ENCODE data around the gene ZNF264.
"Not testable (repeated sequence)": the region's sequence is repeated elsewhere in the genome, so short reads cannot be mapped to it uniquely, and the experiment has no call there.

The ZNF264 gene

DNA sequence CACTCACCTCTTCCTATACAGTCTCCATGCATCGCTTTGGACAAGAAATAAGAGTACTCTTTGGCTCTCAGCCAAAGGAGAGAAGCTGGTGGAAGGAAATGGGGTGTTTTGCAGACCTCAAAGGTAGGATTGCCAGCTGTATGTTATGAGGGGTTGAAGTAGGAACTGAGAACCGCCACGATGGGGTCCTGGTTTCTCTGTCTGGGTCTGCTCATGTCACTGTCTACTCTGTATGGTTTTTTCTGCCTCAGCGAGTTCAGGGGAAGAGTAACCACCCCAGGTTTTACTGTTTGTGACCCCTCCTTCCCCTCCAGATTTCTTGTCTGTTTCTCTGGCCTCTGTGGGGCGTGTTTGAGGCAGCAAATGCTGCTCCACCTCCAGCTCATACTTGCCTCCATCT, 53.2 kb downstream of the ZNF264 start:
- Histone ChIP-seq H3K27ac (ENCODE audit: low read depth, low read length) (no peak overlapping the region), H3K4me3 (ENCODE audit: low read depth, low read length) (no peak overlapping the region), H3K36me3 (ENCODE audit: insufficient read depth, low read length) (no peaks in the 10 kb centered on the region), H3K4me1 (ENCODE audit: control insufficient read depth, insufficient read depth, low read length, unreplicated experiment) (peaks cover 13% of the 10 kb centered on the region), H3K27me3 (ENCODE audit: insufficient read depth, low read length) (no peaks in the 10 kb centered on the region), H3K79me2 (ENCODE audit: control insufficient read depth, insufficient read depth, low read length, unreplicated experiment) (peaks cover 37% of the 10 kb centered on the region), H2AFZ (ENCODE audit: low read length, unreplicated experiment) (no peak overlapping the region)

- Histone ChIP-seq H3K36me3 (ENCODE audit: insufficient read depth, low read length) (no peaks in the 10 kb centered on the region), H2AFZ (ENCODE audit: low read length, unreplicated experiment) (no peak overlapping the region), H3K4me3 (ENCODE audit: low read depth, low read length) (no peak overlapping the region), H3K4me1 (ENCODE audit: control insufficient read depth, insufficient read depth, low read length, unreplicated experiment) (peaks cover 13% of the 10 kb centered on the region), H3K79me2 (ENCODE audit: control insufficient read depth, insufficient read depth, low read length, unreplicated experiment) (peaks cover 37% of the 10 kb centered on the region), H3K27ac (ENCODE audit: low read depth, low read length) (no peak overlapping the region), H3K27me3 (ENCODE audit: insufficient read depth, low read length) (no peaks in the 10 kb centered on the region)
Observed at GRCh38 chr19:57245066-57245465, 53.8 kb downstream of the ZNF264 start.

DNA sequence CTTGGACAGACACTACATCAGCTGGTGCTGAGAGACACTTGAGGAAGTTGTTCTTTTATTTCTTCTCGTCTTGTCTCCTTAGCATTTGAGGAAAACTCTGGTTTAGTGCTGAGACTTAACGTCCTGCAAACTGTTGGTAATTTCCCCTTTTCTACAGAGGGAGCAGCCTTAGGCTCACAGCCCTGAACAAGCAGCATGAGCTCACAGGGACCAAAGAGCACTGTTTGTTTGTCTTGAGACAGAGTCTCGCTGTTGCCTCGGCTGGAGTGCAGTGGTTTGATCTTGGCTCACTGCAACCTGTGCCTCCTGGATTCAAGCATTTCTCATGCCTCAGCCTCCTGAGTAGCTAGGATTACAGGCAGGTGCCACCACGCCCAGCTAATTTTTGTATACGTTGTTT, 54.7 kb downstream of the ZNF264 start:
- H3K4me3 ChIP-seq (ENCODE audit: low read depth, low read length) = no peak overlapping the region
- peaks cover 5% of the 10 kb centered on the region; the same call in 1 of the 2 replicates for H3K36me3 ChIP-seq (ENCODE audit: insufficient read depth, low read length)
- H3K4me1 ChIP-seq (ENCODE audit: control insufficient read depth, insufficient read depth, low read length, unreplicated experiment) = peaks cover 13% of the 10 kb centered on the region
- H3K27me3 ChIP-seq (ENCODE audit: insufficient read depth, low read length) = no peaks in the 10 kb centered on the region
- no peak overlapping the region for H2AFZ ChIP-seq (ENCODE audit: low read length, unreplicated experiment)
- H3K79me2 ChIP-seq (ENCODE audit: control insufficient read depth, insufficient read depth, low read length, unreplicated experiment) = peaks cover 32% of the 10 kb centered on the region
- no peak overlapping the region for H3K27ac ChIP-seq (ENCODE audit: low read depth, low read length)

DNA sequence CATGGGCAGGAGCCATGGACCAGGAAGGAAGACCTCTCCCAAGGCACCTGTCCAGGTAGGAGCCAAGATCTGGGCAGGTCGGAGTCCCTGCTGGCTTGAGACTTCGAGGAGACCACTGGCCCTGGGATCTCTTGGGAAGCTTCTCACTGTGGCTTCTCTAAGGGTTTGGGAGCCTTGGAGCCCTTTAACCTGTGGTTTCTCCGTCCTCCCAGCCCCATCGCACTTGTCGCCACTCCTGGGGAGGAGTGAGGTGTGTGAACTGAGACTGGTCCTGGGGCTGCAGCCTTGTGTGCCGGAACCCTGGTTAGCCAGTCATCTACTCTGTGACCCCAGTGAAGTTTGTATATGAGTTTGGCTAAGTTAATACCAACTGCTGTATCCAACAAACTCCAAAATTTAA, 57.3 kb downstream of the ZNF264 start:
- Histone ChIP-seq H3K79me2 (ENCODE audit: control insufficient read depth, insufficient read depth, low read length, unreplicated experiment) (peaks cover 5% of the 10 kb centered on the region), H2AFZ (ENCODE audit: low read length, unreplicated experiment) (no peak overlapping the region)

DNA sequence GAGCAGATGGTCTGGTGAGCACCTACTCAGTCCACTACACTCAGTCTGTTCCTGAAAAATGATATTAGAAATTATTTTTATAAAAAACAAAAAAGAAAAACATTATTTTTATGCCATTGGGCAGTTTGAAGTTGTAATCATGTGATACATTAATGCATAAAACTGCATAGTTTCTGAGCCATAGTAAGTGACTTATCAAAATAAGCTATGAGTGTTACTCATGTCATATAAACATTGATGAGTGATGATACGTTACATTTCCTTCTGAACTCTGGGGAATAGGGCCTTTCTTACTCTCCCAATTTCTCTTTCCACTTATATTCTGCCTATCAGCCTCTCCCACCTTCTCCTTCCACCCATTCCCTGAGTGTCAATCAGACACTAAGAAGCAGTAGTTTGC, 58.0 kb downstream of the ZNF264 start:
- Histone ChIP-seq H3K27ac (ENCODE audit: low read depth, low read length) (no peak overlapping the region; the same call in 1 of the 2 replicates), H3K36me3 (ENCODE audit: insufficient read depth, low read length) (peaks cover 28% of the 10 kb centered on the region), H3K4me1 (ENCODE audit: control insufficient read depth, insufficient read depth, low read length, unreplicated experiment) (peaks cover 5% of the 10 kb centered on the region), H3K27me3 (ENCODE audit: insufficient read depth, low read length) (no peaks in the 10 kb centered on the region), H3K79me2 (ENCODE audit: control insufficient read depth, insufficient read depth, low read length, unreplicated experiment) (peaks cover 4% of the 10 kb centered on the region), H3K4me3 (ENCODE audit: low read depth, low read length) (no peak overlapping the region), H2AFZ (ENCODE audit: low read length, unreplicated experiment) (no peak overlapping the region)

More for the DNA sequence above, 57.3 kb downstream of the ZNF264 start:
- H3K27ac ChIP-seq (ENCODE audit: low read depth, low read length) = peak overlapping the region; percentile 34; the same call in 1 of the 2 replicates
- peaks cover 5% of the 10 kb centered on the region for H3K4me1 ChIP-seq (ENCODE audit: control insufficient read depth, insufficient read depth, low read length, unreplicated experiment)
- no peak overlapping the region for H3K4me3 ChIP-seq (ENCODE audit: low read depth, low read length)
- no peaks in the 10 kb centered on the region for H3K27me3 ChIP-seq (ENCODE audit: insufficient read depth, low read length)
- peaks cover 28% of the 10 kb centered on the region for H3K36me3 ChIP-seq (ENCODE audit: insufficient read depth, low read length)

DNA sequence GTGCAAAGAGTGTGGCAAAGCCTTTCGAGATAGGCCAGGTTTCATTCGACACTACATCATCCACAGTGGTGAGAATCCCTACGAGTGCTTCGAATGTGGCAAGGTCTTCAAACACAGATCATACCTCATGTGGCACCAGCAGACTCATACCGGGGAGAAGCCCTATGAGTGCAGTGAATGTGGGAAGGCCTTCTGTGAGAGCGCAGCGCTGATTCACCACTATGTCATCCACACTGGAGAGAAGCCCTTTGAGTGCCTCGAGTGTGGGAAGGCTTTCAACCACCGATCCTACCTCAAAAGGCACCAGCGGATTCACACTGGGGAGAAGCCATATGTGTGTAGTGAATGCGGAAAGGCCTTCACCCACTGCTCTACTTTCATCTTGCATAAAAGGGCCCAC, 62.5 kb downstream of the ZNF264 start:
- H3K27me3 ChIP-seq (ENCODE audit: insufficient read depth, low read length); H3K4me3 ChIP-seq (ENCODE audit: low read depth, low read length); H3K27ac ChIP-seq (ENCODE audit: low read depth, low read length); H2AFZ ChIP-seq (ENCODE audit: low read length, unreplicated experiment); H3K4me1 ChIP-seq (ENCODE audit: control insufficient read depth, insufficient read depth, low read length, unreplicated experiment); H3K79me2 ChIP-seq (ENCODE audit: control insufficient read depth, insufficient read depth, low read length, unreplicated experiment): not testable (repeated sequence)
- peaks cover 31% of the 10 kb centered on the region for H3K36me3 ChIP-seq (ENCODE audit: insufficient read depth, low read length)

- Histone ChIP-seq H2AFZ (ENCODE audit: low read length, unreplicated experiment) (no peak overlapping the region), H3K4me1 (ENCODE audit: control insufficient read depth, insufficient read depth, low read length, unreplicated experiment) (no peaks in the 10 kb centered on the region), H3K36me3 (ENCODE audit: insufficient read depth, low read length) (no peaks in the 10 kb centered on the region; the same call in 1 of the 2 replicates), H3K27ac (ENCODE audit: low read depth, low read length) (no peak overlapping the region), H3K4me3 (ENCODE audit: low read depth, low read length) (no peak overlapping the region), H3K27me3 (ENCODE audit: insufficient read depth, low read length) (no peaks in the 10 kb centered on the region), H3K79me2 (ENCODE audit: control insufficient read depth, insufficient read depth, low read length, unreplicated experiment) (no peaks in the 10 kb centered on the region)
Observed at GRCh38 chr19:57262044-57262443, 70.7 kb downstream of the ZNF264 start.

- Histone ChIP-seq H3K4me3 (ENCODE audit: low read depth, low read length) (no peak overlapping the region), H3K27ac (ENCODE audit: low read depth, low read length) (no peak overlapping the region), H3K27me3 (ENCODE audit: insufficient read depth, low read length) (no peaks in the 10 kb centered on the region), H3K79me2 (ENCODE audit: control insufficient read depth, insufficient read depth, low read length, unreplicated experiment) (no peaks in the 10 kb centered on the region), H2AFZ (ENCODE audit: low read length, unreplicated experiment) (no peak overlapping the region), H3K4me1 (ENCODE audit: control insufficient read depth, insufficient read depth, low read length, unreplicated experiment) (no peaks in the 10 kb centered on the region), H3K36me3 (ENCODE audit: insufficient read depth, low read length) (no peaks in the 10 kb centered on the region; the same call in 1 of the 2 replicates)
Observed at GRCh38 chr19:57263244-57263741, 72.0 kb downstream of the ZNF264 start.

- Histone ChIP-seq H3K27me3 (ENCODE audit: insufficient read depth, low read length) (no peaks in the 10 kb centered on the region), H3K79me2 (ENCODE audit: control insufficient read depth, insufficient read depth, low read length, unreplicated experiment) (no peaks in the 10 kb centered on the region)
Observed at GRCh38 chr19:57267291-57267690, 76.0 kb downstream of the ZNF264 start.

GRCh38 chr19:57269515-57270250, 78.4 kb downstream of the ZNF264 start:
- Histone ChIP-seq H3K4me1 (ENCODE audit: control insufficient read depth, insufficient read depth, low read length, unreplicated experiment) (peaks cover 6% of the 10 kb centered on the region), H3K27me3 (ENCODE audit: insufficient read depth, low read length) (no peaks in the 10 kb centered on the region), H3K4me3 (ENCODE audit: low read depth, low read length) (no peak overlapping the region), H3K79me2 (ENCODE audit: control insufficient read depth, insufficient read depth, low read length, unreplicated experiment) (no peaks in the 10 kb centered on the region), H3K27ac (ENCODE audit: low read depth, low read length) (no peak overlapping the region), H3K36me3 (ENCODE audit: insufficient read depth, low read length) (no peaks in the 10 kb centered on the region), H2AFZ (ENCODE audit: low read length, unreplicated experiment) (no peak overlapping the region)

More at GRCh38 chr19:57267291-57267690, 76.0 kb downstream of the ZNF264 start:
- Histone ChIP-seq H3K4me1 (ENCODE audit: control insufficient read depth, insufficient read depth, low read length, unreplicated experiment) (peaks cover 6% of the 10 kb centered on the region), H3K4me3 (ENCODE audit: low read depth, low read length) (no peak overlapping the region), H3K27ac (ENCODE audit: low read depth, low read length) (no peak overlapping the region), H3K36me3 (ENCODE audit: insufficient read depth, low read length) (no peaks in the 10 kb centered on the region), H2AFZ (ENCODE audit: low read length, unreplicated experiment) (no peak overlapping the region)

DNA sequence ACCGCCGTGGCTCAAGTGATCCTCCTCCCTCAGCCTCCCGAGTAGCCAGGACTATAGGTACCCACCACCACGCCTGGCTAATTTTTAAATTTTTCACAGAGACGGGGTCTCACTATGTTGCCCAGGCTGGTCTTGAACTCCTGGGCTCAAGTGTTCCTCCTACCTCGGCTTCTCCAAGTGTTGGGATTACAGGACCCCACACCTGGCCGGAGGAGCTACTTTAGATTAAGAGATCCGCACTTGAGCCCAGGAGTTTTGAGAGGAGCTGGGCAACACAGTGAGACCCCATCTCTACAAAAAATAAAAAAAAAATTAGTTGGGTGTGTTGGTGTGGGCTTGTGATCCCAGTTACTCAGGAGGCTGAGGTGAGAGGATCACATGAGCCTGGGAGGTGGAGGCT, 80.0 kb downstream of the ZNF264 start:
- Histone ChIP-seq H3K4me1 (ENCODE audit: control insufficient read depth, insufficient read depth, low read length, unreplicated experiment) (peaks cover 6% of the 10 kb centered on the region), H3K27ac (ENCODE audit: low read depth, low read length) (no peak overlapping the region), H3K79me2 (ENCODE audit: control insufficient read depth, insufficient read depth, low read length, unreplicated experiment) (no peaks in the 10 kb centered on the region), H3K36me3 (ENCODE audit: insufficient read depth, low read length) (no peaks in the 10 kb centered on the region), H2AFZ (ENCODE audit: low read length, unreplicated experiment) (no peak overlapping the region), H3K4me3 (ENCODE audit: low read depth, low read length) (no peak overlapping the region), H3K27me3 (ENCODE audit: insufficient read depth, low read length) (no peaks in the 10 kb centered on the region)

All from ACC112 (cell line).